Raji (cell line): ENCODE data around the gene RBPJ.

Source experiments
- POLR2A ChIP-seq: IDR thresholded peaks from 2 replicates; pipeline ENCODE4 v1.6.1; 2011; ENCODE audit warnings: low read depth, low read length, control low read depth; ENCODE audit not compliant: insufficient read depth

RBPJ gene

GRCh38 chr4:26320538-26321372 lies at the start of gene RBPJ:
Gene RBPJ (plus strand): TSS chr4:26321014. CDS start chr4:26321029, 15 bp downstream.
- TF ChIP-seq POLR2A, result peak; percentile 38; the same call in 1 of the 2 replicates

- no peak for TF ChIP-seq POLR2A
These were observed 49.1 kb upstream of the RBPJ start for GRCh38 chr4:26271703-26272102.

GRCh38 chr4:26272654-26273615 lies 47.9 kb upstream of the RBPJ start:
- TF ChIP-seq POLR2A, result no peak

GRCh38 chr4:26273616-26273980 lies 47.2 kb upstream of the RBPJ start:
- no peak for TF ChIP-seq POLR2A

DNA sequence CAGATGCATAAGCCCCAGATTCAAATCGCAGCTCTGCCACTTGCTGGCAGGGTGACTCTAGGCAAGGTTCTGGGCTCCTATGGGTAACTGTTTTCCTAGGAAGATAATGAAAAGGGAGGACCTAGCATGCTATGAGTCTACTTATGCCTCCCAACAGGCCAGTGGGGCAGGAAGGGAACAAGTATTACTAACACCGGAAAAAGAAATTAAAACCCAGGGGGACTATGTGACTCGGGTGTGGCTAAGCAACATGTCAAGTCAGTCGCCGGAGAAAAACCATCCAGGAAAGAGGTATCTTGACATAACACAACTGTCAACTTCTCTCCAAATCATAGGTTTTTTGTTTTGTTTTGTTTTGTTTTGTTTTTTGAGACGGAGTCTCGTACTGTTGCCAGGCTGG lies 45.5 kb upstream of the RBPJ start:
- no peak for TF ChIP-seq POLR2A

- TF ChIP-seq POLR2A, result no peak
These were observed 41.4 kb upstream of the RBPJ start for GRCh38 chr4:26279446-26279845.

GRCh38 chr4:26281881-26282280 lies 38.9 kb upstream of the RBPJ start:
- no peak for TF ChIP-seq POLR2A

- TF ChIP-seq POLR2A, result no peak
These were observed 36.3 kb upstream of the RBPJ start for GRCh38 chr4:26284536-26284935.

- TF ChIP-seq POLR2A, result no peak
These were observed 35.5 kb upstream of the RBPJ start for GRCh38 chr4:26285272-26285671.

- TF ChIP-seq POLR2A, result no peak
These were observed 33.1 kb upstream of the RBPJ start for GRCh38 chr4:26287756-26288155.

DNA sequence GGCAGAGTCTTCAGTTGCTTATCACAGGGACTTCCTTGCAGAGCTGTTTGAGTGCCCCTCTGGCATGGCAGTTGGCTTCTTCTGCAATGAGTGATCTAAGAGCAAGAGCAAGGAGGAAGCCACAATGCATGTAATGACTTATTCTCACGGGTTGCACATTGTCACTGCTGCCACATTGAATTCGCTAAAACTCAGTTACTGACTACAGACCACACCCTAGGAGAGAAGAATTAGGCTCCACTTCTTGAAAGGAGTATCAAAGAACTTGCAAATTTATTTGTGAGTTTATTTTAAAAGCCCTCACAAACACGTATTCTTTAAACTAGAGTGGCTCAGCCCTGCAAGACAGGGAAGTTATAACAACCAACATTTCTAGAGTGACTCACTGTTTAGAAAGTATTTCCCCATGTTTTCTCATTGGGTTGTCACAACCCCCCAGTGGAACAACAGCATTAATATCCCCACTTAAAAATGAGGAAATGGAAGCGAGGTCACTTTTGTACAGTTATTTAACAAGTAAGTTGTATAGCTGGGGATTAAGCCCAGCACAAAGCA lies 32.4 kb upstream of the RBPJ start:
- TF ChIP-seq POLR2A, result no peak

DNA sequence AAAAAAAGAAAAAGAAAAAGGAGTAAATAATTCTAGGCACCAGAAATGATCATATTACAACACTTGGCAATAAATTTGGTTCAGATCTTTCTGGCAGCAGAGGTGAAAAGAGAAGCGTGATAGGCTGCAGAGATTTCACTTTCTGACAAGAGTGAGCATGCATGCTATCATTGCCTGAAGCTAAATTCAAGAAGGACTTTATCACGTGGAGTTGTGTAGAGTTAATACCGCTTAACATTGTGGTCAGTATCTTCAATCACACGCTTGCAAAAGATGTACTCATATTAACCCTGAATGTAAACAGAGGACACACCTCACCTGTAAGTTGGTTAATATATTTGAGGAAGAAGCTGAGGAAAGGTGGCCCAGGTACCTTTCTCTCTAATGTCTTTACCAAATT lies 31.4 kb upstream of the RBPJ start:
- TF ChIP-seq POLR2A, result no peak

- no peak for TF ChIP-seq POLR2A
These were observed 30.5 kb upstream of the RBPJ start for GRCh38 chr4:26290321-26290720.

GRCh38 chr4:26294904-26295303 lies 25.9 kb upstream of the RBPJ start:
- TF ChIP-seq POLR2A, result no peak

- no peak for TF ChIP-seq POLR2A
These were observed 24.8 kb upstream of the RBPJ start for GRCh38 chr4:26296021-26296420.
